Vagina (tissue), 2 donors: ENCODE measurements around the gene MSH3.

Source experiments
- POLR2A ChIP-seq, 2 donors: fragments of 450-650 bp; IDR thresholded peaks; one replicate each; pipeline ENCODE4 v1.6.1; 2017; ENCODE audit warnings: antibody characterized with exemption in 2 of 2, mild to moderate bottlenecking in 2 of 2, moderate library complexity in 2 of 2
- TF ChIP-seq, protein P1 (sequence below), 3 experiments: fragments of 450-650 bp in 2 of 3; fragments of 200-600 bp in 1 of 3; sonication (generic) in 1 of 3; IDR thresholded peaks; one replicate each; pipeline ENCODE4 v1.5.1; 2017 to 2019; ENCODE audit warnings: antibody characterized with exemption in 3 of 3, mild to moderate bottlenecking in 2 of 3, moderate library complexity in 2 of 3

DNA sequence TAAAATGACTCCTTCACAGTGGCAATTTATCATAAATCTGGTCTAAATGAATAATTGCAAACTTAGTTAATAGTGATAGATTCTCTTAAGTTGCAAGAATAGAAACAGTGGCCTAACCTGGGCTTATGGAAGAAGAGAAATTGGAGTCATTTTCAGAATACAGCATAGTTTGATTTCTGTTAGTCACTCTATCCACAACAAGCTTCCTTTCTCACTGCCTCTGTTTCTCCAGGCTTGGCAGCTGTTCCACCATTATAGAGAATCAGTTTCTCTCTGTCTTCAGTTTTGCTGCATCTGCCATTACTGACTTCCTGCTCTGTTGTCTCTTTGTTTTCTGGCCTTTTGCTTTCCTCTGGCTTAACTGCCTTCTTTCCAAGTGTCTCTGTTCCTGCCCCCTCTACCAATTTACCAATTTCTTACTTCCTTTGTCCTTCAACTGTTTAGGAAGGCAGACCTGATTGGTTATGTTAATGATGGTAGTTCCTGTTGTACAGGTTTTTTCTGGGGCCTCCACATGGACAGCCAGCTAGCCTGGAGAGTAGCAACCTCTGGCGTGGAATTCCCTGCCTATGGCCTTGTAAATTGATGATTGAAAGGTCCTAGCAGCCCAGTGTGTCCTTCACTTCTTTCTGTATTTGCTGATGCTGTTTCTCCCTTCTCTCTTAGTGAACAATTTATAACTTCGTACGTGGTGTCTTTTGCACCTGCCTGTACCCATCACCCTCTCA, 229.8 kb downstream of the MSH3 start:
- TF ChIP-seq POLR2A (IDR thresholded peaks at IDR 0.05): no peak
- TF ChIP-seq, protein P1, sequence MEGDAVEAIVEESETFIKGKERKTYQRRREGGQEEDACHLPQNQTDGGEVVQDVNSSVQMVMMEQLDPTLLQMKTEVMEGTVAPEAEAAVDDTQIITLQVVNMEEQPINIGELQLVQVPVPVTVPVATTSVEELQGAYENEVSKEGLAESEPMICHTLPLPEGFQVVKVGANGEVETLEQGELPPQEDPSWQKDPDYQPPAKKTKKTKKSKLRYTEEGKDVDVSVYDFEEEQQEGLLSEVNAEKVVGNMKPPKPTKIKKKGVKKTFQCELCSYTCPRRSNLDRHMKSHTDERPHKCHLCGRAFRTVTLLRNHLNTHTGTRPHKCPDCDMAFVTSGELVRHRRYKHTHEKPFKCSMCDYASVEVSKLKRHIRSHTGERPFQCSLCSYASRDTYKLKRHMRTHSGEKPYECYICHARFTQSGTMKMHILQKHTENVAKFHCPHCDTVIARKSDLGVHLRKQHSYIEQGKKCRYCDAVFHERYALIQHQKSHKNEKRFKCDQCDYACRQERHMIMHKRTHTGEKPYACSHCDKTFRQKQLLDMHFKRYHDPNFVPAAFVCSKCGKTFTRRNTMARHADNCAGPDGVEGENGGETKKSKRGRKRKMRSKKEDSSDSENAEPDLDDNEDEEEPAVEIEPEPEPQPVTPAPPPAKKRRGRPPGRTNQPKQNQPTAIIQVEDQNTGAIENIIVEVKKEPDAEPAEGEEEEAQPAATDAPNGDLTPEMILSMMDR (IDR thresholded peaks at IDR 0.05): no peak
